Neural progenitor cell (in vitro differentiated cells): ENCODE results near the gene SNRPF. TPM values are rescaled to one million over a fixed set of nuclear protein-coding genes. Genes with fewer than 3 reads are reported as not detected.
"Not testable (repeated sequence)": the region's sequence is repeated elsewhere in the genome, so short reads cannot be mapped to it uniquely, and the experiment has no call there.

Experiments
- DNase-seq: peaks from one replicate; pipeline ENCODE4 v3.0.0-alpha.2; 2016; ENCODE audit warnings: low spot score
- H2AFZ ChIP-seq: fragments of 200-600 bp; sonication (generic); replicated peaks from 2 replicates; pipeline ENCODE4 v1.6.1; 2016; ENCODE audit warnings: antibody characterized with exemption
- H3F3A ChIP-seq: fragments of 200-600 bp; sonication (generic); 2 replicates; pipeline ENCODE4 v1.6.1; 2016; ENCODE audit warnings: antibody characterized with exemption, low read depth
- H3K27ac ChIP-seq: fragments of 200-600 bp; sonication (generic); 2 replicates; pipeline ENCODE4 v1.5.1; 2016; ENCODE audit warnings: mild to moderate bottlenecking
- H3K27me3 ChIP-seq: fragments of 200-600 bp; sonication (generic); 2 replicates; pipeline ENCODE4 v1.6.1; 2016; ENCODE audit warnings: mild to moderate bottlenecking, moderate library complexity
- H3K36me3 ChIP-seq: fragments of 200-600 bp; sonication (generic); 2 replicates; pipeline ENCODE4 v1.5.1; 2016
- H3K4me1 ChIP-seq: fragments of 200-600 bp; sonication (generic); 2 replicates; pipeline ENCODE4 v1.6.1; 2016; ENCODE audit warnings: mixed run types
- H3K4me2 ChIP-seq: fragments of 200-600 bp; sonication (generic); 2 replicates; pipeline ENCODE4 v1.6.1; 2016
- H3K4me3 ChIP-seq: fragments of 200-600 bp; sonication (generic); 2 replicates; pipeline ENCODE4 v1.5.1; 2016
- H3K79me2 ChIP-seq: fragments of 200-600 bp; sonication (generic); 2 replicates; pipeline ENCODE4 v1.6.1; 2016; ENCODE audit warnings: low read depth
- H3K9ac ChIP-seq: fragments of 200-600 bp; sonication (generic); 2 replicates; pipeline ENCODE4 v1.6.1; 2016
- H3K9me3 ChIP-seq: fragments of 200-600 bp; sonication (generic); 2 replicates; pipeline ENCODE4 v1.5.1; 2016; ENCODE audit warnings: low read depth
- H4K20me1 ChIP-seq: fragments of 200-600 bp; sonication (generic); 2 replicates; pipeline ENCODE4 v1.6.1; 2016; ENCODE audit warnings: low read depth
- H3K27ac Mint-ChIP-seq: 3 replicates; pipeline ENCODE4 v1.8.0; 2021; ENCODE audit warnings: mixed read lengths
- H3K27me3 Mint-ChIP-seq: 2 replicates; pipeline ENCODE4 v1.8.0; 2022; ENCODE audit warnings: low read depth, mild to moderate bottlenecking, inconsistent platforms, moderate library complexity, mixed read lengths; ENCODE audit not compliant: insufficient read depth
- H3K36me3 Mint-ChIP-seq: 3 replicates; pipeline ENCODE4 v1.8.0; 2021; ENCODE audit warnings: mixed read lengths
- H3K4me1 Mint-ChIP-seq: 3 replicates; pipeline ENCODE4 v1.8.0; 2021; ENCODE audit warnings: mixed read lengths
- H3K4me3 Mint-ChIP-seq: 3 replicates; pipeline ENCODE4 v1.8.0; 2021; ENCODE audit warnings: mild to moderate bottlenecking, moderate library complexity, mixed read lengths
- H3K9me3 Mint-ChIP-seq: 3 replicates; pipeline ENCODE4 v1.8.0; 2020; ENCODE audit warnings: mixed read lengths
- CTCF ChIP-seq: fragments of 200-600 bp; sonication (generic); IDR thresholded peaks from 2 replicates; pipeline ENCODE4 v1.5.1; 2017; ENCODE audit warnings: antibody characterized with exemption, mild to moderate bottlenecking
- EZH2 ChIP-seq: fragments of 200-600 bp; sonication (generic); IDR thresholded peaks from 2 replicates; pipeline ENCODE4 v1.6.1; 2017; ENCODE audit warnings: antibody characterized with exemption, mild to moderate bottlenecking, moderate library complexity
- EZH2phosphoT487 ChIP-seq: fragments of 200-600 bp; sonication (generic); IDR thresholded peaks from 2 replicates; pipeline ENCODE4 v1.6.1; 2017; ENCODE audit warnings: antibody characterized with exemption
- total RNA-seq: library from RNA; depleted of rRNA; stranded (reverse); fragments of >200 nt; gene quantifications from 2 replicates; pipeline ENCODE4 v1.2.3, GENCODE V29; 2015; ENCODE audit warnings: low replicate concordance

SNRPF gene
- total RNA-seq, 1 donor from 2014 or later, result 49.7 TPM

- Histone ChIP-seq H3K27ac (no peak overlapping the region), H3K9me3 (no peaks in the 10 kb centered on the region), H3K4me3 (no peak overlapping the region), H3F3A (no peaks in the 10 kb centered on the region), H3K79me2 (no peaks in the 10 kb centered on the region), H2AFZ (no peak overlapping the region), H3K36me3 (no peaks in the 10 kb centered on the region), H3K4me2 (no peak overlapping the region), H4K20me1 (no peaks in the 10 kb centered on the region), H3K27me3 (no peaks in the 10 kb centered on the region), H3K9ac (no peak overlapping the region), H3K4me1 (no peaks in the 10 kb centered on the region)
- Mint-ChIP-seq H3K27ac (no peak overlapping the region), H3K27me3 (peaks cover 8% of the 10 kb centered on the region), H3K4me3 (no peak overlapping the region), H3K4me1 (peaks cover 14% of the 10 kb centered on the region), H3K9me3 (peaks cover 2% of the 10 kb centered on the region), H3K36me3 (no peaks in the 10 kb centered on the region)
- no peak for DNase-seq
- TF ChIP-seq CTCF (no peak), EZH2 (no peak), EZH2phosphoT487 (no peak)
Measured at GRCh38 chr12:95836630-95837239, 22.0 kb upstream of the SNRPF start.

GRCh38 chr12:95837240-95838038 is 21.3 kb upstream of the SNRPF start:
- Mint-ChIP-seq H3K36me3 (no peaks in the 10 kb centered on the region), H3K4me3 (no peak overlapping the region), H3K9me3 (peaks cover 2% of the 10 kb centered on the region), H3K27me3 (peaks cover 6% of the 10 kb centered on the region), H3K27ac (no peak overlapping the region), H3K4me1 (peaks cover 14% of the 10 kb centered on the region)
- H3K36me3 ChIP-seq, result no peaks in the 10 kb centered on the region
- H3K4me3 ChIP-seq, result no peak overlapping the region
- H3K4me2 ChIP-seq, result no peak overlapping the region
- no peak overlapping the region for H2AFZ ChIP-seq
- no peaks in the 10 kb centered on the region for H3K79me2 ChIP-seq
- no peak for DNase-seq
- H3K9me3 ChIP-seq, result no peaks in the 10 kb centered on the region
- no peaks in the 10 kb centered on the region for H4K20me1 ChIP-seq
- no peaks in the 10 kb centered on the region for H3K27me3 ChIP-seq
- no peaks in the 10 kb centered on the region for H3F3A ChIP-seq
- no peak overlapping the region for H3K27ac ChIP-seq
- H3K4me1 ChIP-seq, result no peaks in the 10 kb centered on the region
- TF ChIP-seq CTCF (no peak), EZH2 (no peak), EZH2phosphoT487 (no peak)
- H3K9ac ChIP-seq, result no peak overlapping the region

- Histone ChIP-seq H4K20me1 (no peaks in the 10 kb centered on the region), H3K79me2 (no peaks in the 10 kb centered on the region), H3K27ac (no peak overlapping the region), H2AFZ (no peak overlapping the region), H3K4me3 (no peak overlapping the region), H3K9ac (no peak overlapping the region), H3K36me3 (no peaks in the 10 kb centered on the region), H3K4me2 (no peak overlapping the region), H3K4me1 (no peaks in the 10 kb centered on the region), H3K9me3 (no peaks in the 10 kb centered on the region), H3K27me3 (no peaks in the 10 kb centered on the region), H3F3A (no peaks in the 10 kb centered on the region)
- Mint-ChIP-seq H3K4me1 (peaks cover 14% of the 10 kb centered on the region), H3K36me3 (no peaks in the 10 kb centered on the region), H3K27ac (no peak overlapping the region), H3K4me3 (no peak overlapping the region), H3K9me3 (peaks cover 2% of the 10 kb centered on the region), H3K27me3 (peaks cover 6% of the 10 kb centered on the region)
- no peak for TF ChIP-seq CTCF
- no peak for TF ChIP-seq EZH2
- TF ChIP-seq EZH2phosphoT487, result no peak
- no peak for DNase-seq
Measured at GRCh38 chr12:95838125-95838524, 20.6 kb upstream of the SNRPF start.

GRCh38 chr12:95842426-95842825 is 16.3 kb upstream of the SNRPF start:
- not testable (repeated sequence) for H3K4me2 ChIP-seq, H3K9me3 Mint-ChIP-seq, H3K27me3 ChIP-seq, H3K27me3 Mint-ChIP-seq, H3K36me3 Mint-ChIP-seq, H3K4me1 ChIP-seq, H3K4me1 Mint-ChIP-seq, DNase-seq, H3K36me3 ChIP-seq, H3K4me3 Mint-ChIP-seq, H3K9ac ChIP-seq, H3K9me3 ChIP-seq, H3K27ac Mint-ChIP-seq, H3K4me3 ChIP-seq, H3F3A ChIP-seq, H2AFZ ChIP-seq, H4K20me1 ChIP-seq, H3K27ac ChIP-seq, H3K79me2 ChIP-seq
